GM19324 (cell line): ENCODE results near the gene TACC2.
"Not testable (repeated sequence)": the region's sequence is repeated elsewhere in the genome, so short reads cannot be mapped to it uniquely, and the experiment has no call there.

Experiments used
- ATAC-seq: cut with Tn5 transposase; IDR thresholded peaks from one replicate; pipeline ENCODE4 v1.9.1; 2021; ENCODE audit warnings: mild to moderate bottlenecking, moderate library complexity; ENCODE audit not compliant: unreplicated experiment, low FRiP score

The TACC2 gene

DNA sequence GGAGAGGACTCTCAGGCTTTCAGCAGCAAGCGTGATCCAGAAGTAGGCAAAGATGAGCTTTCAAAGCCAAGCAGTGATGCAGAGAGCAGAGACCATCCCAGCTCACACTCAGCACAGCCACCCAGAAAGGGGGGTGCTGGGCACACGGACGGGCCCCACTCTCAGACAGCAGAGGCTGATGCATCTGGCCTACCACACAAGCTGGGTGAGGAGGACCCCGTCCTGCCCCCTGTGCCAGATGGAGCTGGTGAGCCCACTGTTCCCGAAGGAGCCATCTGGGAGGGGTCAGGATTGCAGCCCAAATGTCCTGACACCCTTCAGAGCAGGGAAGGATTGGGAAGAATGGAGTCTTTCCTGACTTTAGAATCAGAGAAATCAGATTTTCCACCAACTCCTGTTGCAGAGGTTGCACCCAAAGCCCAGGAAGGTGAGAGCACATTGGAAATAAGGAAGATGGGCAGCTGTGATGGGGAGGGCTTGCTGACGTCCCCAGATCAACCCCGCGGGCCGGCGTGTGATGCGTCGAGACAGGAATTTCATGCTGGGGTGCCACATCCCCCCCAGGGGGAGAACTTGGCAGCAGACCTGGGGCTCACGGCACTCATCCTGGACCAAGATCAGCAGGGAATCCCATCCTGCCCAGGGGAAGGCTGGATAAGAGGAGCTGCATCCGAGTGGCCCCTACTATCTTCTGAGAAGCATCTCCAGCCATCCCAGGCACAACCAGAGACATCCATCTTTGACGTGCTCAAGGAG is 95.5 kb downstream of the TACC2 start:
- no peak for ATAC-seq

GRCh38 chr10:122085423-122085911 is 96.5 kb downstream of the TACC2 start:
- no peak for ATAC-seq

DNA sequence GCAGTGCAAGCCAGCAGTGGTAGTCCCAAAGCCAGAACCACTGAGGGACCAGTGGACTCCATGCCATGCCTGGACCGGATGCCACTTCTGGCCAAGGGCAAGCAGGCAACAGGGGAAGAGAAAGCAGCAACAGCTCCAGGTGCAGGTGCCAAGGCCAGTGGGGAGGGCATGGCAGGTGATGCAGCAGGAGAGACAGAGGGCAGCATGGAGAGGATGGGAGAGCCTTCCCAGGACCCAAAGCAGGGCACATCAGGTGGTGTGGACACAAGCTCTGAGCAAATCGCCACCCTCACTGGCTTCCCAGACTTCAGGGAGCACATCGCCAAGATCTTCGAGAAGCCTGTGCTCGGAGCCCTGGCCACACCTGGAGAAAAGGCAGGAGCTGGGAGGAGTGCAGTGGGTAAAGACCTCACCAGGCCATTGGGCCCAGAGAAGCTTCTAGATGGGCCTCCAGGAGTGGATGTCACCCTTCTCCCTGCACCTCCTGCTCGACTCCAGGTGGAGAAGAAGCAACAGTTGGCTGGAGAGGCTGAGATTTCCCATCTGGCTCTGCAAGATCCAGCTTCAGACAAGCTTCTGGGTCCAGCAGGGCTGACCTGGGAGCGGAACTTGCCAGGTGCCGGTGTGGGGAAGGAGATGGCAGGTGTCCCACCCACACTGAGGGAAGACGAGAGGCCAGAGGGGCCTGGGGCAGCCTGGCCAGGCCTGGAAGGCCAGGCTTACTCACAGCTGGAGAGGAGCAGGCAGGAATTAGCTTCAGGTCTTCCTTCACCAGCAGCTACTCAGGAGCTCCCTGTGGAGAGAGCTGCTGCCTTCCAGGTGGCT is 97.7 kb downstream of the TACC2 start:
- ATAC-seq, result no peak

DNA sequence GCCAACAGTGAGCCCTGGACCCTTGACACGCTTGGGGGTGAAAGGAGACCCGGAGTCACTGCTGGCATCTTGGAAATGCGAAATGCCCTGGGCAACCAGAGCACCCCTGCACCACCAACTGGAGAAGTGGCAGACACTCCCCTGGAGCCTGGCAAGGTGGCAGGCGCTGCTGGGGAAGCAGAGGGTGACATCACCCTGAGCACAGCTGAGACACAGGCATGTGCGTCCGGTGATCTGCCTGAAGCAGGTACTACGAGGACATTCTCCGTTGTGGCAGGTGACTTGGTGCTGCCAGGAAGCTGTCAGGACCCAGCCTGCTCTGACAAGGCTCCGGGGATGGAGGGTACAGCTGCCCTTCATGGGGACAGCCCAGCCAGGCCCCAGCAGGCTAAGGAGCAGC is 98.5 kb downstream of the TACC2 start:
- no peak for ATAC-seq

GRCh38 chr10:122089311-122090017 is 100.5 kb downstream of the TACC2 start:
- ATAC-seq, result no peak

- no peak for ATAC-seq
Measured at GRCh38 chr10:122091722-122092121, 102.8 kb downstream of the TACC2 start.

- ATAC-seq, result no peak
Measured at GRCh38 chr10:122093076-122093475, 104.1 kb downstream of the TACC2 start.

DNA sequence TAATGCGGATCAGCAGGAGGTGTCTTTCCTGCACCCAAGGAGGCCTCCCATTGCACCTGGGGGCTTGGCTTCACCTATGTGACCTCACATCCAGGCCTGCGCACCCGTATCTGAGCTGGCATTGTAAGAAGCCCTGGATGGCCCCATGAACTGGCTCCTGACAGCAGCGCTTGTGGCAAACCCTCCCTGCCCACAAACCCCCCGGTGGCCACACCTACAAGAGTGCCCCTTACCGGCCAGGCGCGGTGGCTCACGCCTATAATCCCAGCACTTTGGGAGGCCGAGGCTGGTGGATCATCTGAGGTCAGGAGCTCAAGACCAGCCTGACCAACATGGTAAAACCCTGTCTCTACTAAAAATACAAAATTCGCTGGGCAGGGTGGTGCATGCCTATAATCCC is 107.2 kb downstream of the TACC2 start:
- not testable (repeated sequence) for ATAC-seq

DNA sequence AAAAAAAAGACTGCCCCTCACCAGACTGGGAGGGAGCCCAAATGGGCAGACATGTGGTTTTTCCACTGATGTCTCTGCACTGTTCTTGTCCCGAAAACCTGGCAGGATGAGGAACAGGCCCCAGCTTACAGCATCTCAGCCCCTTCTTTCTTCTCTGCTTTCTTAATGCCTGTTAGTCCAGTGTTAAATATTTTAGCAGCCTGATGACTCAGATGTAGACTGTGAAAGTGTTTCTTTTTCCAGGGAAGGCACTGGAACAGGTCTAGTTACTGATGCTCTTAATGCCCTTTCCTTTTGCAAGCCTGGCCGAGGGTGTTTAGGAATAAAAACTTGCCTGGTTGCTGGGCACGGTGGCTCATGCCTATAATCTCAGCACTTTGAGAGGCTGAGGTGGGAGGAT is 107.7 kb downstream of the TACC2 start:
- no peak for ATAC-seq

GRCh38 chr10:122097935-122098334 is 109.0 kb downstream of the TACC2 start:
- ATAC-seq, result no peak

DNA sequence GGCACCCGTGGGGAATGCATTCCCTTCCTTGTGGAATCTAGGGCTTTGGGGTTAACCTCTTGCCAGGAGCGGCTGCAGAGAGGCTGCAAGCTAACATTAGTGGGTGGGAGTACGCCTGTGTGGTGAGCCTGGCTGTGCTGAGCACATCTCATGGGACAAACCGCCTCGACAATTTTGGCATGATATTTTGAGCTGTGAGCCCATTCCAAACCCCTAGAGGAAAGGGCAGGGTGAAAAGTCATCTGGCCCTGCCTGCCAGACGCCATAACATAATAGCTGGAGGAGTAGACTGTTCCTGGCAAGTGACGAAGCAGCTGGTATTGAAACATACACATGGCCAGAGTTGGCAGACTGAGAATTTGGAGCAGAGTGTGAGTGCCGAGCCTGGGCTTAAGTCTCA is 110.0 kb downstream of the TACC2 start:
- no peak for ATAC-seq

DNA sequence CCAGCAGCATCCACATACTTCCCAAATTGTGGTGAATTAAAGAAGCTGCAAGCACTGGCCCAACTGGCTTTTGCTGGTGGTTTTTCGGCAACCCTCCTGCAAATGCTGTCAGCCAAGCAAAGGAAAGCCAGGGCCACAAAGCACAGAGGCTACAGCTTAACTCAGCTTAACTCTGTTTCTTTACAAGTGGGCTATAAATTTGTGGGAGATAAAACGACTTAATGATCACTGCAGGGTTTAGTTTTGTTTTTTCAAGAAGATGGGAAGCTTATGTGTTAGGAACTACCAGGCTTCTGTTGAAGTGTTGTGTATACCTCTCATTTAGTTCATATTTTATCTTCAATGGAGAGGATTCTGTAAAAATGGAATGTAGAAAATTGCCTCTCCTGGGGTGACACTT is 110.6 kb downstream of the TACC2 start:
- no peak for ATAC-seq

DNA sequence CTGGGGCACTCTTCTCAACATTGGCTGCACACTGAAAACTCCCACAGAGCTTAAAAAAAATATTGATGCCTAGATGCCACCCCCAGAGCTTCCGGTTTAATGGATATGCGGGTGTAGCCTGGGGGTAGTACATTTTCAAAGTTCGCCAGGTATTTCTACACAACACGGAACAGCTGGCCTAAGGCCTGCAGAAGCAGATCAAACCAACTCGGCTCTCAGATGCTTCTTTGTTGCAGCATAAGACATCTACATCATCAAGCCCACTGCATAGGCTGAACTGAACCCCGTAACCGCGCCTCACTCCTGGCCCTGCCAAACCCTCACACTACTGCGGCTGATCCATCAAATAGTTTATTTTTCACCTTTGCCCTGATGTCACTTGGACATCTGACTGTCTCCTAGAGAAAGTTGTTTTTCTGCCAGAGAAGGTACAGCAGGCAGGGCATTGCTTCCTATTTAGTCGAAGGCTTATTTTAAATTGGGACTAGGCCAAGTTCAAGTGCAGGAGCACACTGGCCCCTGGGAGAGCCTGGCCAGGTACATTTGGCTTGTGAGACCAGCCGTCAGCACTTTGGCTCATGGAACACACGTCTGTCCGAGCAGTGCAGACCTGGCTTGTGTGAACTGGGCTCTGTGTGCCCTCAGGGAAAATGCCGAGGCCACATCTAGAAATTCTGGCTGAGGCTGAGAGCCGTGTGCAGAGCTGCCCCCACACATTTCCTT is 113.3 kb downstream of the TACC2 start:
- no peak for ATAC-seq

GRCh38 chr10:122102869-122103525 is 114.0 kb downstream of the TACC2 start:
- no peak for ATAC-seq

DNA sequence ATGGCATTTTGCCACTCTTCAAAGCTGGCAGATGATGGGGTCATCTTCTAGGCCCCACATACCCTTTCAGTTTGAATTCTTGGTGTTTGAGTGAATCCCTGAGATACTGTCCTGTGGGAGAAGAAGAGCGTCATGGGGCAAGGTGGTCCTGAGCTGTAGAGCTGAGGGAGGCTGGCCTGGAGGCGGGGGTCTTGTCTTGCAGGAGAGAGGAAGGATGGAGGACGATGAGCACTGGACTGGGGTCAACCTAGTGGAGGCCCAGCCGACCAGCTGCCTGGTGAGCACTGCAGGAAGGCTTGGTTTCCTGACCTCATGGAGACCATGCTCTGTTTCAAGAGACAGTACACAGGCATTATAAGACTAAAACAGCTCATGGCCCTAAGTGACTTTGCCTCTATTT is 114.6 kb downstream of the TACC2 start:
- no peak for ATAC-seq

DNA sequence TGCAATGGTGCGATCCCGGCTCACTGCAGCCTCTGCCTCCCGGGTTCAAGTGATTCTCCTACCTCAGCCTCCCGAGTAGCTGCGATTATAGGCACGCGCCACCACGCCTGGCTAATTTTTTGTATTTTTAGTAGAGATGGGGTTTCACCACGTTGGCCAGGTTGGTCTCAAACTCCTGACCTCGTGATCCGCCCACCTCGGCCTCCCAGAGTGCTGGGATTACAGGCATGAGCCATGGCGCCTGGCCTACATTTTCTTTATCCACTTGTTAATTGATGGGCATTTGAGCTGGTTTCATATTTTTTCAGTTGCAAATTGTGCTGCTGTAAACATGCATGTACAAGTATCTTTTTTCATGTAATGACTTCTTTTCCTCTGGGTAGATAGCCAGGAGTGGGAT is 119.8 kb downstream of the TACC2 start:
- not testable (repeated sequence) for ATAC-seq

DNA sequence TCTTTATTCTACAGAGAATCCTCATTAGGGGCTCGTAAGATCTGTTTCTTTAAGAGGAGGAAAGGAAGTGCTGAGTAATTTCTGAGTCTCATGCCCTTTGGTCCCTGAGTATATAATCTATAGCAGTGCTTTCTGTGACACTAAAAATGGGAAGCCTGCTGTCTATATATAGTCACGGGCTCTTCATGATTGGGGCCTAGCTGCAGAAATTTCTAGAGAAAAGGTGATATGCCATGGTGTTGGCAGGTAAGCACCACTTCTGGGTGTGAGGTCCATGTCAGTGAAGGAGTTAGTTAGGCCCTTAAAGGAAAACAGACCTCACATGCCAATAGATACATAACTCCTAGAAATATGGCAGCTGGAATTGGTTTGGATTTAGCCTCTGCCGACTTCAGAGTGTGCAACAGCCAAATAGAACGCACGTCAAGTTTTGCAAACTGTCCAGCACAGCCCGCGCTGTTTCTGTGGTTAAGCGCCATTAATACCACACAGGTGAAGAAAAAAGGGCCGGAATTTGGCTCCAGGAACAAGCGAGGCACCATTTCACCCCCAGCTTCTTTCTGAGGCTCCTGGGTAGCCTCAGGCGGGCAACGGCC is 123.2 kb downstream of the TACC2 start:
- ATAC-seq, result no peak

DNA sequence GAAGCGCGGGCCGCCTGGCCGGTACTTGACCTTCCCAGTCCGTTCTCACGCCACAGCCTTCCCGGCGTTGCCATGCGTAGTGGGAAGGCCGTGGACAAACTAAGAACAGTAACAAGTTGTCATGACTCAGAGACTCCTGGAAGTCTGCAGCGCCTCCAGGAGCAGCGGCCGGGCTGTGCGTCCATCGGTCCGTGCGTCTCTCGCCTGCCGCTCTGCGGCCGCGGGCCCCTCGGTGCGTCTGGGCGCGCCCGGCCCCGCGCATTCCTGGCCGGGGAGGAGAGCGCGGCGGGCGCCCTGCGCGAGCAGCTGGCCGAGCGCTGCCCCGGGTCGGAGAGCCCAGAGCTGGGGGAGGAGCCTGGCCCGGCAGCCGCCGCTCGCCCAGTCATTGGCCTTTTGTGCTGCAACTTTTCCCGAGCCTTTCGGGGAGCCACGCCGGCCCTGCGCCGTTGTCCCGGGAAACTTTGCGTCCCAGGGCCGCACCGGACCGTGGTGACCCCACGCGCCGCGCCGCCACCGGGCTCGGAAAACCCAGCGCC is 123.7 kb downstream of the TACC2 start:
- no peak for ATAC-seq
